Right hindlimb (tissue), 1 donor: ENCODE measurements around the gene MND1.

Source experiments
- DNase-seq: peaks from one replicate; pipeline ENCODE4 v3.0.0-alpha.2; 2018

MND1 gene, protein sequence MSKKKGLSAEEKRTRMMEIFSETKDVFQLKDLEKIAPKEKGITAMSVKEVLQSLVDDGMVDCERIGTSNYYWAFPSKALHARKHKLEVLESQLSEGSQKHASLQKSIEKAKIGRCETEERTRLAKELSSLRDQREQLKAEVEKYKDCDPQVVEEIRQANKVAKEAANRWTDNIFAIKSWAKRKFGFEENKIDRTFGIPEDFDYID

DNA sequence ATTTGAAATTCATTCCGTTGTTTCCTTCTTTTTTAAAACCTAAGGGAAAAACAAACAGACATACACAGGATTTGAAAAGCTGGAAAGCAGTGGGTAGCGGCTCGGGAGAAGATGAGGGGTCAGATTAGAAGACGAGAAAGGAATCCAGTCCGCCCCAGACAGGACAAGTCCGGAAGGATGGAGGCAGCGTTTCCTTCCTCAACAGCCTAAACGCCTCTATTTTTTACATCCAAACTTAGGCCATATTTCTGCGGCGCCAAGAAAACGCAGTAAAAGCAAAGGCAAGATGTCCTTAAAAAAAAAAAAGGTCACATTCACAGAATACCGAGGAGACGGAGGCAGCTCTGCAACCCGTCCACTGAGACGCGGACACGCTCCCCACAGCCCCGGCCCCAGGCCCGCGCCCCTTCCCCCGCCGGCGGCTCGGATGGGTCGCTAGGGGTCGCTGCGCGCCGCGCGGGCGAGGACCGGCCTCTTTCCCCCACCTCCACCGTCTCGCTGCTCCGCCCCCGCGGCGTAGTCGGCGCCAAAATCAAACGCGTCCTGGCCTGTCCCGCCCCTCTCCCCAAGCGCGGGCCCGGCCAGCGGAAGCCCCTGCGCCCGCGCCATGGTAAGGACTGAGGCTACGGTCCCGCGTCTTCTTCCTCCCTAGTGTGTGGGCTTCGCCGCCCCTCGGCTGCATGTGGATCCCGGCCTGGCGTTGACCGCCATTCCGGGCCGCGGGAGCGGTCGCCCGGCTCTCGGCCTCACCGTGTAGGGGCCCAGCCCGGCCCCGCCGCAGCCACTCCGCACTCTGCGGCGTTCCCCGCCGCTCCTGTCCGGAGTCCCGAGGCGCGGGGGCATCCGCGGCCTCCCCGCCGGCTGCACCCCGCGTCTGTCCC is at the start of gene MND1:
Gene MND1 (plus strand): TSS at position 558 of the 881 bp plus-strand sequence. CDS start 50 bp downstream, at position 608.
- DNase-seq: peak; percentile 94

DNA sequence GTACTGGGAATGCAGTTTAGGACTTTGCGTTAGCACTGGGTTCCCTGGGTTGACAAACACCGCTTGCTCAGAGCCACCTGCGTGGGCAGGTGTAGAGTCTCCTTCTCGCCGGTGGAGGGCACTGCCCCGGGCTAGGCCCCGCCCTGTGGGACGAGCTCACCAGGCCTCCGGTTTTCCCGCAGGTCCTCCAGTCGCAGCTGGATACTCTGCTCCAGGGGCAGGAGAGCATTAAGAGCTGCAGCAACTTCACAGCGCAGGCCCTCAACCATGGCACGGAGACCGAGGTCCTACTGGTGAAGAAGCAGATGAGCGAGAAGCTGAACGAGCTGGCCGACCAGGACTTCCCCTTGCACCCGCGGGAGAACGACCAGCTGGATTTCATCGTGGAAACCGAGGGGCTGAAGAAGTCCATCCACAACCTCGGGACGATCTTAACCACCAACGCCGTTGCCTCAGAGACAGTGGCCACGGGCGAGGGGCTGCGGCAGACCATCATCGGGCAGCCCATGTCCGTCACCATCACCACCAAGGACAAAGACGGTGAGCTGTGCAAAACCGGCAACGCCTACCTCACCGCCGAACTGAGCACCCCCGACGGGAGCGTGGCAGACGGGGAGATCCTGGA is 49.2 kb upstream of the MND1 start:
- no peak for DNase-seq

DNA sequence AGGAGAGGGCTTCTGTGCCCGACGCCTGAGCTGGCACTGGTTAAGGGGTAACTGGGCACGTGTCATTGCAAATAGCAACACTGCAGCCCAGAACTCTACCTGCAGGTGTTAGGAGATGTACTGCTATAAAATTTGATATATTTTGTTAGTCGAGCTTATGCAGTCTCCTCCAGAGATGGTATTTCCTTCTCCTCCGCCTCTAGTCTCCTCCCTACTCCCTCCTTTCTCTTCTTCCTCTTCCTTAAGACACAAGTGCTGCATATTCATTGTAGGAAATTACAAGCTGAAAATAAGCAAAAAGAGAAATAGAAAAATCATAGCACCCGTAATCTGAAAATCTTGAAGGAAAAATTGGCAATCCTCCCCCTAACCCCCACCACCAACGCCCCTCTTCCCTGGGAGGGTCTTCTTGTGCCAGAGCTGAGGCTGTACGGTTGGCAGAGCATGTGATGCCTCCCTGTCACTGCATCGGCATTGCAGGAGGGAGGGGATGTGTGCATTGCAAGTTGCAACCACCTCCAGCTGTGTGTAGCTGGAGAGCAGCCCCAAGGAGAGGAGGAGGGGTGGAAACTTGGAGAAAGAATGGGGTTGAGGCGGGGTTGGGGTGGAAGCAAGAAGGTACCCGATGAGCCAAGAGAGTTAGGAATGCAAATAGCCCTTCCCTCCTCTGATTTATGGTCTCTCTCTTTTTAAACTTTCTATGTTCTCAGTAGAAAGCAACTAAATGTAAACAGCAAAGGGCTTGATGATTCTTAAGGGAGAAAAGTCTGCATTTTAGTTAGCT is 48.3 kb upstream of the MND1 start:
- peak; percentile 77 for DNase-seq

DNA sequence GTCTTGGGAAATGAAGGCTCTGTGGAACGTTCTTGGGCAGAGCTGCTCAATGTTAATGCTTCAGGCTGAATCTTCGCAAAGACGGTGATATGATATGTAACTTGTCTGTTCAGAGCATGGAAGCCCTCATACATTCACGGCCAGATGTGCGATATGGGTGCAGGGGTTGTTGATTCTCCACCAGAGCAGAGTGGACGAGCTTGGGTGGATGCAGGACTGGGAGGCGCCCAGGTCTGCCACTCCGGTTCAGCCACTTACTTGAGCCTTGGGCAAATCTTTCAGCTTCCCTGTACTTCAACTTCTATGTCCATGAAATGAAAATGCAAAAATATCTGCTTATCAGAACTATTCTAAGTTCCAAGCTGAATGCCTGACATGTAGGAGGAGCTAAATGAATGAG is 47.4 kb upstream of the MND1 start:
- no peak for DNase-seq

DNA sequence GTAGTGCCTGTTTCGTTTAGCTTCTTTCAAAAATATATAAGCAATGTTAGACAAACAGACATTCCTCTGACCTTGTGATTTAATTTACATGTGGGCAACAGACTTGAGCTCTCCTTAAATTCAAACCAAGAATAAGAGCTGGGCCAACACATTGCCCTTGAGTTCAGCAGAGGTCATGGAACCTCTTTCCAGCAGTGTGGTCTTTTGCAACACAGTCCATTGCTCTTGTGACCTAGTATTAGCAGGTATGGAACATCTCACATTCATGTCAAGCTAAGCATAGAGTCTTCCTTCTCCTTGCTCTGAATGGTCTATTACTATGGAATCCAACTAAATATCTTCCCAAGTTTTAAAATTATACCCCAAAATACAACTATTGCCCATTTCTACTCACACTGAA is 33.7 kb upstream of the MND1 start:
- DNase-seq: no peak

DNA sequence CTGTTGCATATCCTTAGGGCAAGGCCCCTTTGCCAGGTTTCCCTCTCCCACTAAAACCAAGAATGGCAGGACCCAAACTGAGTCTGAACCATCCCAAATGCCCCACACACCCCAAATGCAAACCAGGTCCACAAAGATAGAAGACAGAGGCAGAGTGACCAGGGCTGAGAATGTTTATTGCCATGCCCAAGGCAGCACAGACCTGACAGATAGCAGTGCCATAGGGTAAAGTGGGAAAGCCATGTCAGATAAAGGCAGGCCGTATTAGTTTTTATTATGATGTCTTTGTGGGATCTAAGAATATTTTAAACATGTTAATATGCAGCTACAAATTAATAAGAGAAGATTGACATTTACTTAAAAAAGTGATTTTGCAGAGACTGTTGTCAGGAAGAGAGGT is 29.6 kb upstream of the MND1 start:
- DNase-seq: no peak

DNA sequence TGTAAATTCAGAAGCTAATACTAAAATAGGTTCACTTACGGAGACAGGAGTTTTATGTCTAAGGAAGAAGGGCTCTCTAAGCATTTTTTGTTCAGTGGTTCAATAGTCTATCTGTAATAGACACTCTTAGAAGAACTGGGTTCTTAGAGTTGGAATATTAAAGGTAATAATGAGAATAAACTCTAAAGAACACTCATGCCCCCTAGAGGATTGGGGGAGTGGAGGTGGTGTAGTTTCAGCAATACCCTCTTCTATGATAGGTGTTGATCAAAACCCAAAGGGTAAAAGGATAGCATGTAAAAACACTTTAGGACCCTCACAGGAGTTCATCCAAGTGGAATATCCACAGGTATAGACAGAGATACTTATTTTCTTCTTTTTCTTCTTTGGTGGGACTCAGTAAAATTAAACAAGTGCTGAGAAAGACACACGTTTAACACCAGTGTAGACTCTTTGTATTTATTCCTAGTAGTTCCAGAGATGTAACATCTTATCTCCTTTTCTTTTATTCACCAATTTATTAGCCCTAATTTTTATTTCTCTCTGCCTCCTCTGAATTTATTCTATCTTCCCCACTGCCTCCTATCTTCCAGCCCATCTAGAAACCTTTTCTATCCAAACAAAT is 25.7 kb upstream of the MND1 start:
- no peak for DNase-seq

DNA sequence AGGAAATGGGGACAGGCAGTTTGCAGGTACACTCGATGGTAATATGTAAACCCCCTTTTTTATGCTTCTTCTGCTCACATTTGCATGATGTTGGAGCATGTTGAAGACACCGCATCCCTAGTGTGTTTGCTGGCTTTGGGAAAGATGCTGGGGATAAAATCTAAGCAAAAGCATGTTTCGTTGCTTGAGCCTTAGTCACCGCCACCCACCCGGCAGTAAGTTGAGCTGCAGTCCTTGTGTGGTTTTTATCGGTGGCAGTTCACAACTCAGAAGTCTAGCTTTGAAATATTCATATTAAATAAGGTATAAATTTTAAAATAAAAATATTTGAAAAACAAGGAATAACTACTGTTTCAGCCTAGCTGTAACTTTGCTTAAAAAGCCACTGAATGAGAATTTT is 21.7 kb upstream of the MND1 start:
- no peak for DNase-seq

DNA sequence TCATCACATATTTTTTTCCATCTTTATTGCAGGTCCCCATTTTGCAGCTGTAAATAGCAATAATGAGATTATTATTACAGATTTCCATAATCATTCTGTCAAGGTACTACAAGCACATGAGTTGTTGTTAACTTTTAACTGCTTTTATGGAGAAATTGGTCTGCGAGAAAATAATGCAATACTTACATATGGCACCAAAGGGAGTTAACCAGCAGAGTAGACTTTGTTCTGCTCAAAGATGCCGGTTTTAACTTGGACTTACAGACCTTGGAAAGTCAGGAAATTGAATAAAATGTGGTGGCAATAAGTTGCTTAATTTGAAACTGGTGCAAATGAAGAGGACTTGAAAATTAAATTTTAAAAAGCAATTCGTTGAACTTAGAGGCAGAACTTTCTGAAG is 20.4 kb upstream of the MND1 start:
- DNase-seq: no peak

DNA sequence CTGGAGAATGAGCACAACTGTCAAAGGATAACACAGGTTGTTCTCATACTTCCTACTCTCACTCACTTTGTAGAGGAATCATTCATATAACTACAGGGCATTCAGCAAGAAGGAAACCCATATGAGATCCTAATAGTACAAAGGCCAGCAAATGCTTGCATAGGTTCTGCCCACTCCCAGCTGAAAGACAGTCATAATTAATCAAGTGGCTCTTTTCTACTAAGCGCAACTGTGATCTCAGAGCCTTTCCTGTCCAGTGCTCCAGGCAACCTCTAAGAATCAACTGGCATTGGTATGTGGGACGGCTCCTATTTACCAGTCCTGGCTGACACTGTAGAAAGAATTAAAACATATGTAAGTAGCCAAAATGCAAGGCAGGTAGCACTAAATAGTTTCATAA is 18.9 kb upstream of the MND1 start:
- no peak for DNase-seq

DNA sequence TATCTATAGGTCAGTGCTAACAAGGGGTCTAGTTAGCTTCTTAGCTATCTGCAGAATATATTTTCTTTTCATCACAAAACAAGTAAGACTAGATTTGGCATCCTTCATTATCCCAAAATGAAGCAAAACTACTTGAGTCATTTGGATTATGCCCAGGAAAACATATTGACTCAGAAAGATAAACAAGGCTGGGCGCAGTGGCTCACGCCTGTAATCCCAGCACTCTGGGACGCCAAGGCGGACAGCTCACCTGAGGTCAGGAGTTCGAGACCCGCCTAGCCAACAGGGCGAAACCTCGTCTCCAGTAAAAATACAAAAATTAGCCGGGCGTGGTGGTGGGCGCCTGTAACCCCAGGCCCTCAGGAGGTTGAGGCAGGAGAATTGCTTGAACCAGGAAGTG is 18.0 kb upstream of the MND1 start:
- DNase-seq: no peak

DNA sequence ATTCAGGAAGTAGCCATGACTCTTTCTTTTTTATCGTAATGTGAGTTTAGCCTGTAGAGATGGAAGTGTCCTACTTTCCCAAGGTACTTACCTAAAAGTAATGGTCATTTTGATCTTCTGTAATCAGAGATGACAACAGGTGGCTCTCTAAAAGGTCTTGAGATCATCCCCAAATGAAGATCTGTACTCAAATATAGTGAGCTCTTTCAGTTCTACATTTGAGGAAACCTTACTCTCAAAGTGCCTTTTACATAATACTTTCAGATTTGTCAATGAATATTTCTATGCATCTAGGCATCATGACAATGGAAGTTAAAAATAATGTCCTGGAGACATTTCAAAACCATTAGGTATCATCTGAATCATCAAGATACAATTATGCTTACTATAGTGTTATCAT is 17.2 kb upstream of the MND1 start:
- no peak for DNase-seq

DNA sequence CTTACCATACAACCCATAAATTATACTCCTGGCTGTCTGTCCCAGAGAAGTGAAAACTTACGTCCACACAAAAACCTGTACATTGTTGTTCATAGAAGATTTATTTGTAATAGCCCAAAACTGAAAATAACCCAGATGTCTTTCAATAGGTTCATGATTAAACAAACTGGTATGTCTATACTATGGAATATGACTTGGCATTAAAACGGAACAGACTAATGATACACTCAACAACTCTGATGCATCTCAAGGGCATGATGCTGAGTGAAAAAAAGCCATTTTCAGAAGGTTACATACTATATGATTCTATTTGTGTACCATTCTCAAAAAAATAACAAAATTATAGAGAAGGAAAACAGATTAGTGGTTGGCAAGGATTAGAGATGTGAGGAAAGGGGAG is 11.6 kb upstream of the MND1 start:
- no peak for DNase-seq

DNA sequence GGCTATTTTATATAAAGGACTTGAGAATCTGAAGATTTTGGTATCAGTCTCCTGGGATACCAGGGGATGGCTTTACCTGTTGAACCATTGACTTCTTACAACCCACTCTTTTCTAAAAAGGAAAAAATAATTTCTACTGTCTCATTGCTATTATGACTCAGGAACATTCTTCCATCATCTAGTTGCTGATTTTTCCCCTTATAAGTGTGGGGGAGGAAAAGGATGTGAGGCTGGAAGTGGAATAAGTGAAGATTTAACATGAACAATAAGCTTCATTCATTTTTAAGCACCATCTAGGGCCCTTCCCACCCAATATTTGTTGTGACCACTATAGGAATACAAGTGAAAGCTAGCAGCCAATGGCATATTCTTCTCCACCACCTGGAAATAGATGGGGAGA is 10.6 kb upstream of the MND1 start:
- no peak for DNase-seq

DNA sequence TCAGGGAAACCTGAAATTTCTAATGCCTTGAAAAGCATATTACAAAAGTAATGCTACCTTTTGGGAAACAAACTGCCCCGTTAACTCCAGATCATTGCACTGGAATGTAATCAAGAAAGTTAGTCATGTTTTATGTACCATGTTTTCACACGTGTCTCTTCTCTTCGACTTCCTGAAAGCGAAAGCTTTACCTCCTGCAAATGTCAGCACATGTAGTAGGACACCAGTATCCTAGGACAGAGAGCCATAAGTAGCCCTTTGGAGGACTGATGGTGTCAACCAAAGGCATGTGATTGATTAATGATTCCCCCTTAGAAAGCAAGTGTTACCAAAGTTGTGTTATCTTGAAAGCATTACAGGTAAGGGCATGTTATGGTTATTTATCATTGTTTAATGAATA is 8.8 kb upstream of the MND1 start:
- DNase-seq: no peak

DNA sequence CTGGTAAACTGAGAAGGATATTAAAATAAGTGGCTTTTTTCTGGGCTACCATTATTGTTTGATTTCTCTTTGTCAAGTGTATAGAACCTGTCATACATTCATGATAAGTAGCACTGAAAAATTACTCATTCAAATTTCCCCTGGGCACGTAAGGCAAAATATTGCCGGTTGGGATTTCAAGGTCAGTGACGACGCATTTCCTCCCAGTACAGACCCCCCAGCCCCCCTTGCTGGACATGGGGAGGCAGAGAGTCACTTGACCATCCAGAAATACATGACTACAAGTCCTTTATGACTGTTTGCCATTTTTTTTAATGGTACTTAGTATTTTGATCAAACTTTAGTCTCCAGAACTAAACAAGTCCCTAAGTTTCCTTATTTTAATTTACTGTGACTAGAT is 6.8 kb upstream of the MND1 start:
- DNase-seq: no peak

DNA sequence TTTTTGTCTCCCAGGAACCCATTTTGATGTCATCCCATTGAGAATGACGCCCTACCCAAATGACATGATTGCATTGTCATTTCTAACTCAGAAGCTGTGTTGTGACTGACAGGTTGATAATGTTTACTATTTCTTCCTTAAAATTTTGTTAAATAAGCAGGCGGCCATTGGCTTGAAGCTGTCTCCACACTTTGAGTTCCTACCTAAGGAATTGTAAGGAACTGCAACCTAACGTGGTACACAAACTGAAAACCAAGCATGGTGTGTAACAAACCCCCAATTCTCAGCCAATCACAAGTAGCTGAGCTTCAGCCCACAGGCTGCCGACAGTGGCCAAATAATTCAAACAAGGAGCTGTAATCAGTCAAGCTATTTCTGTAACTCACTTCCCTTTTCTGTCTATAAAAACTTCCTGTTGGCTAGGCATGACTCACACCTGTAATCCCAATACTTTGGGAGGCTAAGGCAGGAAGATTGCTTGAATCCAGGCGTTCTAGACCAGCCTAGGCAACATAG is 2.9 kb upstream of the MND1 start:
- no peak for DNase-seq

DNA sequence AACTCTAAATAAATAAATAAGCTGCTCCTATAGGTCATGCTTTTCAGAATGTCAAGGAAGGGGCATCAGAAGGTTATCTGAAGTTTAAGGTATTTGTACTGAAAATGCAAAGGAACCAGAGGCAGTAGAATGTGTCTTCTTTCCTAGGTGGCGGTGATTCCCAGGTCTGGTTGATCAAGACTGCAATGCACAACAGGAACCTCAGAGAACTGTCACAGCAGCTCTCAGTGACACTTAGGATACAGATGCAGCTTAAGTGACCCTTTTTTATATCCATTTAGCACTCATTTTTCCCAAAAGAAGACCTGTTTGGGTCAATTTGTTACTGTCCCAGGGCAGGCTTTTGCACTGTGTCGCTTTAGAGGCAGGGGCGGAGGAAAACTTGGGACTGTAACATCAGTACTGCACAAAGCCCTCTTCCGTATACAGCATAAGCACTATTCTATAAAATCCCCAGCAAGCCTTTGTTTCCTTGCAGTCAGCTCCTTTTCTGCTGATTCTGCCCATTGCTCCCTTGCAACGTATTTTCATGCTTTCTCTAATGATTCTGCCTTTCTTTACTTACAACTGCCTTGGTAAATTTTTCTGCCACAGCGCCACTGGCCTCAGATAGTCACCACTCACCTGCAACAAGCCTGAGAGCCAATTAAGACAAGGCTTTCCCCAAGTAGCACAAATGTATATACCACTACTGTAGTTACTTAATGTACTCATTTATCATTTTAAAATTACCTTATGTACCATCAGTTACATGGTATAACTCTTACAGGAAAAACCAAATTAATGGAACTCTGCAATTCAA is 1.5 kb upstream of the MND1 start:
- no peak for DNase-seq

DNA sequence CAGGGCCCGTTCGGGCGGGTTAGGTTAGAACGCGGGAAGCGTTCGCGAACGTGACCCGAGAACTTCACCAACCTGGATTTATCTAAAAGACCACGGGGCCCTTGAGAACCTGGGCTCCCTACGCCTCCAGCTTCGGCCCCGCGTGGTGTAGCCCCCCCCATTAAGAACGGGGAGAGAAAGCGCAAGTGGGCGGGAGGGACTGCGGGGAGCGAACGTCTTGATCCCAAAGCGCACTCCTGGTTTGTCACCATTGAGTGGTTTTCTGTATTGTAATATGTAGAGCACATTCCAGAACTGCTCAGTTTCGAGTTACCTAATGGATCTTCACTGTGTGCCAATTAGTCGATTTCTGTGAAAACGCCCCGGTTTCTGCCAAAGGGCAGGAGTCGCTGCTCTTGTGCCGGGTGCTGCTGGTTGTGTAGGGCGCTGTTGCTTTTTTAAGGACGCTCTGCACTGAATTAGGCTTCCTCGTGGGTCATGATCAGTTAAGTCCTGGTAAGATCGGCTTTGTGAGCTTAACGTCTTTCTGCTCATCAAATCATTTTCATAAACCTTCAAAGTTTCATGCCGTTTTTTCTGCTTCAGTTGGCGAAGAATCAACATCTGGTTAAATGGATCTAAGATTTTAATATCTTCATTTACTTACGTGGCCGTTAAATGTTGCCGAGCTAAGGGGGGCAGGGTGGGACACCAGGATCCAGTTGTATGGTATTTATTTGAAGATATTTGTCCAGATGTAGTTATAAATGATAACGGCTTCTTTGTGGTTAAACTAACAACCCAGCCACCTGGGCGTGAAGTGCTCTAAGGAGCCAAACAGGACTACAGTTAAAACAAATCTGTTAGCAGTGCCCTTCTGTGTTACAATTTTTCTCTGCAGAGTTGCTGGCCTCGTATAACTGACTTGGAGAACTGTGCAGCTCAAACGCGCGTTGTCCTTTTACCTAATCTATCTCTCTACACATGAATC is 809 bp downstream of the MND1 start:
- peak; percentile 68 for DNase-seq

DNA sequence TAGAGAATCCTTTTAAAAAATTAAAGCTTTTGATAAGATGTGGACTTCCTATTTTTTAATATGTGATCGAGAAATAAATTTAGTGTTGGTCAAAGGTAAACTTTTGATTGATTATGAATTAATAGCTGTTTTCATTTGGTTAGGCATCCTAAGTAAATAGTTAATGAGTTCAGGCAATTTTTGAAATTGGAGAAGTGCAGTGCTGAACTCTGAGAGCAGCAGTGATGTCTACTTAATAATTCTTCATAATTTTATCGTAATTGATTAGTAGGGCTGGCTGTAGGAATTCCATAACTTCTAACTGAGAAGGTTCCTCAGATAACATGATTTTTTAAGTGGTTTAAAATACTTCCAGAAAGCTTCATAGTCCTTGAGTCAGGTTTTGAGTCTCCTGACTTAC is 1.5 kb downstream of the MND1 start:
- no peak for DNase-seq

DNA sequence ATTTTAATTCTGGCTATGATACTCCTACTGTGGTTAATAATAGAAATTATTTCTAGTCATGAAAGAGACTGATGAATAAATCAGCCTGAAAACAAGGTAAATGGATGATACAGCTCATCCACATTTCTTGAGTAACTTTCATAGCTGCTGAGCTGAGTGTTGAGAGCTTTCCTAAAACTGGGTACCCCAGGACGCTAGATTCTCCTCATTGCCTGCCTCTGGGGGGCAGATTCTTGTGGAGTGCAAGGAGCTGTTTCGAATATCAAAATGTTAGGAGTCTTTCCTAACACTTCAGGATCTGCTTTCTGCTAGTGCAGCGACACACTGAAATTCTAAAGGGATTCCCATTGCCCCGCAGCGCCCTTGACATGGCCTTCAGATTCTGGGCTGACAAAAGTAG is 2.1 kb downstream of the MND1 start:
- no peak for DNase-seq
